ENCODE data around the gene MAP3K20.

DNA sequence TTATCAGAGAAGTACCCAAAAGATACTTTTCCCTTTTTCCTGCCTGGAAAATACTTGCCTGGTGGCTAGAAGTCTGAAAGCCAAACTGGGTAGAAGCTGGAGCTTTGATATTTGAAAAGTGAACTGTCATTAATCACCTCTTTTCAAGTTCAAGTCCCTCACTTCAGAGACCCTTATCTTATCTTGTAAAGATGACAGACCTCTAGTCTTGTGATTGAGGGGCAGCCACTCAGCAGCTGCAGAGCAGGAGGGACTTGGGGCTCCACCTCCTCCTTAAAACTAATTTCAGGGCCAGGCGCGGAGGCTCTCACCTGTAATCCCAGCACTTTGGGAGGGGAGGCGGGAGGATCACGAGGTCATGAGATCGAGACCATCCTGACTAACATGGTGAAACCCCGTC is 214.9 kb downstream of the MAP3K20 start:
- TF ChIP-seq, protein P1, sequence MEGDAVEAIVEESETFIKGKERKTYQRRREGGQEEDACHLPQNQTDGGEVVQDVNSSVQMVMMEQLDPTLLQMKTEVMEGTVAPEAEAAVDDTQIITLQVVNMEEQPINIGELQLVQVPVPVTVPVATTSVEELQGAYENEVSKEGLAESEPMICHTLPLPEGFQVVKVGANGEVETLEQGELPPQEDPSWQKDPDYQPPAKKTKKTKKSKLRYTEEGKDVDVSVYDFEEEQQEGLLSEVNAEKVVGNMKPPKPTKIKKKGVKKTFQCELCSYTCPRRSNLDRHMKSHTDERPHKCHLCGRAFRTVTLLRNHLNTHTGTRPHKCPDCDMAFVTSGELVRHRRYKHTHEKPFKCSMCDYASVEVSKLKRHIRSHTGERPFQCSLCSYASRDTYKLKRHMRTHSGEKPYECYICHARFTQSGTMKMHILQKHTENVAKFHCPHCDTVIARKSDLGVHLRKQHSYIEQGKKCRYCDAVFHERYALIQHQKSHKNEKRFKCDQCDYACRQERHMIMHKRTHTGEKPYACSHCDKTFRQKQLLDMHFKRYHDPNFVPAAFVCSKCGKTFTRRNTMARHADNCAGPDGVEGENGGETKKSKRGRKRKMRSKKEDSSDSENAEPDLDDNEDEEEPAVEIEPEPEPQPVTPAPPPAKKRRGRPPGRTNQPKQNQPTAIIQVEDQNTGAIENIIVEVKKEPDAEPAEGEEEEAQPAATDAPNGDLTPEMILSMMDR (IDR thresholded peaks at IDR 0.05), result no peak
- no peak for TF ChIP-seq POLR2A (IDR thresholded peaks at IDR 0.05)

All from thyroid gland (tissue), 4 donors.